ENCODE measurements around the gene NEUROD1. TPM values are rescaled to one million over a fixed set of nuclear protein-coding genes. Genes with fewer than 3 reads are reported as not detected.

Gene NEUROD1
- total RNA-seq, 1 donor from 2014 or later = not detected

- Histone ChIP-seq H3K36me3 (no peaks in the 10 kb centered on the region), H3K9me3 (no peaks in the 10 kb centered on the region), H3K27ac (no peak overlapping the region), H3K27me3 (no peaks in the 10 kb centered on the region), H3K4me3 (no peak overlapping the region), H3K4me1 (no peaks in the 10 kb centered on the region)
- no peak for TF ChIP-seq POLR2A (IDR thresholded peaks at IDR 0.05)
- no peak for TF ChIP-seq CTCF (IDR thresholded peaks at IDR 0.05)
- TF ChIP-seq POLR2AphosphoS5 (IDR thresholded peaks at IDR 0.05; ENCODE audit: insufficient read depth in 1 of 2, low read depth in 1 of 2) = no peak
- intact Hi-C loops (cut with DNase I) = no loop called here
- DNase-seq (ENCODE audit: extremely low spot score in 2 of 2) = no peak
Observed at GRCh38 chr2:181648478-181649155, 31.7 kb downstream of the NEUROD1 start.

GRCh38 chr2:181646415-181646987 lies 33.8 kb downstream of the NEUROD1 start:
- H3K27me3 ChIP-seq = no peaks in the 10 kb centered on the region
- no peaks in the 10 kb centered on the region for H3K4me1 ChIP-seq
- TF ChIP-seq CTCF (IDR thresholded peaks at IDR 0.05) = no peak
- intact Hi-C loops (cut with DNase I) = no loop called here
- no peaks in the 10 kb centered on the region for H3K9me3 ChIP-seq
- no peak overlapping the region for H3K4me3 ChIP-seq
- no peak for DNase-seq (ENCODE audit: extremely low spot score in 2 of 2)
- no peak overlapping the region for H3K27ac ChIP-seq
- no peaks in the 10 kb centered on the region for H3K36me3 ChIP-seq

GRCh38 chr2:181643151-181643550 lies 37.2 kb downstream of the NEUROD1 start:
- no peaks in the 10 kb centered on the region for H3K27me3 ChIP-seq
- no peak for DNase-seq (ENCODE audit: extremely low spot score in 2 of 2)
- H3K4me1 ChIP-seq = no peaks in the 10 kb centered on the region
- intact Hi-C loops (cut with DNase I) = no loop called here
- no peak overlapping the region for H3K4me3 ChIP-seq
- no peaks in the 10 kb centered on the region for H3K36me3 ChIP-seq
- no peak for TF ChIP-seq CTCF (IDR thresholded peaks at IDR 0.05)
- no peak for TF ChIP-seq POLR2AphosphoS5 (IDR thresholded peaks at IDR 0.05; ENCODE audit: insufficient read depth in 1 of 2, low read depth in 1 of 2)
- TF ChIP-seq POLR2A (IDR thresholded peaks at IDR 0.05) = no peak
- no peaks in the 10 kb centered on the region for H3K9me3 ChIP-seq
- no peak overlapping the region for H3K27ac ChIP-seq

GRCh38 chr2:181642086-181642485 lies 38.2 kb downstream of the NEUROD1 start:
- H3K4me3 ChIP-seq = no peak overlapping the region
- intact Hi-C loops (cut with DNase I) = no loop called here
- no peak for TF ChIP-seq CTCF (IDR thresholded peaks at IDR 0.05)

GRCh38 chr2:181639686-181640085 lies 40.6 kb downstream of the NEUROD1 start:
- Histone ChIP-seq H3K36me3 (no peaks in the 10 kb centered on the region), H3K27me3 (no peaks in the 10 kb centered on the region), H3K4me1 (no peaks in the 10 kb centered on the region), H3K27ac (no peak overlapping the region), H3K9me3 (no peaks in the 10 kb centered on the region), H3K4me3 (no peak overlapping the region)
- intact Hi-C loops (cut with DNase I) = no loop called here
- TF ChIP-seq POLR2AphosphoS5 (IDR thresholded peaks at IDR 0.05; ENCODE audit: insufficient read depth in 1 of 2, low read depth in 1 of 2) = no peak
- no peak for TF ChIP-seq CTCF (IDR thresholded peaks at IDR 0.05)
- TF ChIP-seq POLR2A (IDR thresholded peaks at IDR 0.05) = no peak
- DNase-seq (ENCODE audit: extremely low spot score in 2 of 2) = no peak

More at GRCh38 chr2:181642086-181642485, 38.2 kb downstream of the NEUROD1 start:
- Histone ChIP-seq H3K36me3 (no peaks in the 10 kb centered on the region), H3K4me1 (no peaks in the 10 kb centered on the region), H3K27ac (no peak overlapping the region), H3K9me3 (no peaks in the 10 kb centered on the region), H3K27me3 (no peaks in the 10 kb centered on the region)
- no peak for DNase-seq (ENCODE audit: extremely low spot score in 2 of 2)

Data from vagina (tissue), 2 donors.